H1 (cell line): ENCODE results near the gene SAE1. TPM values are rescaled to one million over a fixed set of nuclear protein-coding genes. Genes with fewer than 3 reads are reported as not detected.
A peak's percentile ranks its signal among the peaks of the same experiment; 100 is the strongest.

Experiments used
- EP300 ChIP-seq, 2 experiments: IDR thresholded peaks; 1 replicate in 1 of 2; 2 replicates in 1 of 2; pipeline ENCODE4 v1.6.1; 2011 to 2012; ENCODE audit warnings: low read depth in 2 of 2, low read length in 2 of 2, mild to moderate bottlenecking in 2 of 2, borderline replicate concordance in 1 of 2, inconsistent platforms in 1 of 2, moderate library complexity in 1 of 2
- PHF8 ChIP-seq: fragments of 200-600 bp; sonication (generic); conservative IDR thresholded peaks from 2 replicates; pipeline ENCODE4 v1.7.1; 2012; ENCODE audit warnings: low read depth, mild to moderate bottlenecking, inconsistent platforms, low read length, moderate library complexity
- POU5F1 ChIP-seq: IDR thresholded peaks from 2 replicates; pipeline ENCODE4 v1.6.1; 2011; ENCODE audit warnings: low read depth, mild to moderate bottlenecking, low read length, moderate library complexity
- SIN3A ChIP-seq, 2 experiments: IDR thresholded peaks in 1 of 2; conservative IDR thresholded peaks in 1 of 2; 2 replicates each; pipeline ENCODE4 v1.6.1; 2011 to 2012; ENCODE audit warnings: low read length in 2 of 2, improper control_type of control experiment in 1 of 2, low read depth in 1 of 2, mild to moderate bottlenecking in 1 of 2
- TBP ChIP-seq: IDR thresholded peaks from 2 replicates; pipeline ENCODE4 v1.6.1; 2011; ENCODE audit warnings: low read depth, low read length, improper control_type of control experiment
- polyA plus RNA-seq, 7 experiments: library from polyadenylated mRNA; depleted of rRNA in 3 of 7; stranded (reverse) in 5 of 7; unstranded in 2 of 7; fragments of >200 nt in 5 of 7; fragments of 200-250 nt in 2 of 7; gene quantifications; 1 replicate in 5 of 7; 2 replicates in 1 of 7; 4 replicates in 1 of 7; pipeline versions ENCODE4 v1.2.1 to v1.2.3, GENCODE V29; 2011 to 2013; ENCODE audit warnings: missing spikeins in 2 of 7, mixed read lengths in 2 of 7
- total RNA-seq: library from RNA; stranded (reverse); fragmentation: NEBNext Ultra II Directional; extraction: Animal tissue kit (Norgen Biotek cat#: 25700); gene quantifications from 2 replicates; pipeline ENCODE4 v1.2.1, GENCODE V29; 2021

The SAE1 gene
- total and polyA plus RNA-seq, 2 of the 8 experiments (the other 6 are each of a cell fraction or from before 2014, with no cell fraction given), result 213 to 268 TPM

DNA sequence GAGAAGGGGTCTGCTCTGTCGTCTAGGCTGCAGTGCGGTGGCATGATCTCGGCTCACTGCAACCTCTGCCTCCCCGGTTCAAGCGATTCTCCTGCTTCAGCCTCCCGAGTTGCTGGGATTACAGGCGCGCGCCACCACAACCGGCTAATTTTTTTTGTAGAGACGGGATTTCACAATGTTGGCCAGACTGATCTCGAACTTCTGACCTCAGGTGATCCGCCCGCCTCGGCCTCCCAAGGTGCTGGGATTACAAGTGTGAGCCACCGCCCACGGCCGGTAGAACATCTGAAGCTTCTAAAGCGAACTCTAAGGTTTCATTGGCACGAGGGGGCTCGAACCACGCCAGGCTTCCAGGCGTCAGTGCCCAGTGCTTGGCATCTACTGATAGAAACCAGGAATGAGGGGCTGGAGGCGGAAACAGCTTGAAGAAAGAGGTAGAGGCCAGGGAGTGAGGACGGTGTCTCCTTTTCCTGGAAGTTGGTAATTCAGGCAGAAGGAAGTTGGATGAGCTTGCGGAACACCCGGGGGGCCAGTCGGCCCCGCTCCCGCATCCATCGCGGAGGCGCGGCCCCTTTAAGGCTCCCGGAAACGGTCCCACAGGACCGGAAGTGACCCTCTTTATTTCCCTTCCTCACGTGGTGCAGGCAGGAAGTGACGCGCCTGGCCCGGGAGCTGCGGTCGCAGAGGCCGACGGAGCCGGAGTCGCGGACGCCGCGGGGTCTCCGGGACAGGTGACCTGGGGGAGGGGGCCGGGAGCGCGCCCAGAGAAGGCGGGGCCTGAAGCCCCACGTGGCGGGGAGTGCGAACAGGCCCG, 125.5 kb downstream of the SAE1 start, which contains the start of gene CCDC9 (continued):
- TF ChIP-seq EP300 (IDR thresholded peaks at IDR 0.05; ENCODE audit: borderline replicate concordance in 1 of 2, low read depth in 2 of 2, low read length in 2 of 2), result peak in 1 of 2 experiments; percentile 81; a peak in 2 of 3 replicates
- peak; percentile 80 for TF ChIP-seq PHF8
- TF ChIP-seq SIN3A (conservative IDR thresholded peaks at IDR 0.05 in 1 of 2, IDR thresholded peaks at IDR 0.05 in 1 of 2; ENCODE audit: low read depth in 1 of 2, low read length in 2 of 2), result peak; percentile 22 to 68; a peak in 2 of 4 replicates
- no peak for TF ChIP-seq POU5F1
- TF ChIP-seq TBP, result peak; percentile 82
